Medulla oblongata (tissue), 1 donor: Measurements from ENCODE around the gene CAVIN2.
"Not testable (repeated sequence)": the region's sequence is repeated elsewhere in the genome, so short reads cannot be mapped to it uniquely, and the experiment has no call there.

Experiments
- DNase-seq: peaks from one replicate; pipeline ENCODE4 v3.0.0-alpha.2; 2015; ENCODE audit errors: extremely low spot score

The CAVIN2 gene

DNA sequence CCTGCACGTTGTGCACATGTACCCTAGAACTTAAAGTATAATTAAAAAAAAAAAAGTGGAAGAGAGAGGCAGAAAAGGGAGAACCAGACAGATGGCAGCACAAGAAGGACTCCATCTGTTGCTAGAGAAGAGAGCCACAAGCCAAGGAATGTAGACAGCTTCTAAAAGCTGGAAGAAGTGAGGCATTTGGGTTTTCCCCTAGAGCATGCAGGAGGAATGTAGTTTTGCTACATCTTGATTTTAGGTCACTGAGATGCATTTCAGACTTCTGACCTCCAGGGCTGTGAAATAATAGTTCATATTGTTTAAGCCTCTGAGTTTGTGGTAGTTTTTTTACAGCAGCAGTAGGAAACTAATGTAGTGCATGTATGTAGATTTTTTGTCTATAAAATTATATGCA lies 46.0 kb downstream of the CAVIN2 start:
- no peak for DNase-seq

DNA sequence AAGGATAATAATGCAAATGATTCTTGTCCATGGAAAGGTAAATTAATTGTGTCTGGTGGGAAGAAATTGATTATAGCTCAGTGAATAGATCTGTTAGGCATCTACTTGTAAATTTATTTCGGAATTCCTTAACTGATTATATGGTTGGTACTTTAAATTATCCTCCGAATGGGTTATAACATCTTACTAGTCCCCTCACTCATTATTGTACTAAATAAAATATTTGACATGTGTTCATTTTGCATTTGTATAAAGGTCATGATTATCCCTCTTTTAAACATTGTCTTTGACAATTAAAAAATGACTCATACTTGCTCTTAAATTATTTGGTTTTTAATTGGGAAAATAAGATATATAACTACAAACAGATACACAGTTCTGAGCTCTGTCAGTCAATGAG lies 47.4 kb downstream of the CAVIN2 start:
- no peak for DNase-seq

DNA sequence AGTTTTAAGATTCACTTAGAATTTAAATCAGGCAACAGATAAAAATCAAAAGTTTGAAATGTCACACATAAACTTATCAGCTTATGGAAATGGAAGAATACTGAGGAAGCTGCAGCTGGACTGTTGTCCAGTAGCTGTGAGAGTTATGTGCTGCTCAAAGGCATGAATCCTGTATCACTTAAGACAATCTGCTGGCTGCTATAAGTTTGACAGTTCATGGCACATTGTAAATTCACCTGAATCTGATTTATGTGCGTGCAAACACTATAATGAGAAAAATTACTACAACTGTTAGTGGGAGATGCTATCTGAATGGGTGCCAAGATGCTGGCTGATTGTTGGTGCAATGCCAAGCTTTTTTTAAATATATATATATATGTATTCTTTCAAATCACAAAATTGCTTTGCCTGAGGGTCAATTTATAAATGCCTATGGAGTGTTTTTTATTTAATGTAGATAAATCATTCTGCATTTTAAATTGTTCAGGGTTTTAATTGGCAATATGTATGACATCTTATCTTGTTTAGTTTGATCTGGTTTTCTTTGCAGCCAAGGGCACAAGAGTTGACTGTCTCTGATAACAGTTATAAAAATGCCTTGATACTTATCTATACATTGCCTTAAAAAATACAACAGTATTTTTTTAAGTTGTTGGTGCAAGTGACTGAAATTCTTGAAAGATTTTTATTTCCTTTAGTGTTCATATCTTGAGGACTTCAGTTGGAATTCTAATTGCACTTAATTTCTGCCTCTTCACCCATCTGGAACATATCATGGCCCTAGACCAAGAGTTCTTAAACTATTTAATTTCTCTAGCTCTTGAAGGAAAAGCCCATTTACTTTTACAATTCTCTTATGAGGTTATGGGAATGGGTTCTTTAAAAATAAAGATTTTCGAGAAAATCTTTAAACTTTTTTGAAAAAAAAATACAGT lies 48.7 kb downstream of the CAVIN2 start:
- DNase-seq: no peak

DNA sequence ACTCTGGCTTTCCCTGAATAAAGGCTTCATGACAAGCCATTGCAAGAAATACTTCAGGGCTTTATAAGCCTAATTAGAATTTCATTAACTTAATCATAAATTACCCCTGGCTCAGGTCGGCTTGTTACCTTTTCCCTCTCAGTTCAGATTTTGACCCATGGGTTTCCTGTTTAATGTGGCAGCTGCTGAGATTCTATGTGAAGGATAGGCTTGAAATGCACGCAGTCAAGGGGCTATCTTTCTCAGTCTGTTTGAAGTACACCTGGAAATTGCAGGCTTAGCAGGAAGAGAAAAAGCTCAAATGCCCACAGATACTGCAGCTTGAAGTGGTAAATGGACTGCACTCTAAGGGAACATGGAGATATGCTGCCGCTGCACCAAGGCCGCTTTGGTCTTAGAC lies 49.4 kb downstream of the CAVIN2 start:
- no peak for DNase-seq

DNA sequence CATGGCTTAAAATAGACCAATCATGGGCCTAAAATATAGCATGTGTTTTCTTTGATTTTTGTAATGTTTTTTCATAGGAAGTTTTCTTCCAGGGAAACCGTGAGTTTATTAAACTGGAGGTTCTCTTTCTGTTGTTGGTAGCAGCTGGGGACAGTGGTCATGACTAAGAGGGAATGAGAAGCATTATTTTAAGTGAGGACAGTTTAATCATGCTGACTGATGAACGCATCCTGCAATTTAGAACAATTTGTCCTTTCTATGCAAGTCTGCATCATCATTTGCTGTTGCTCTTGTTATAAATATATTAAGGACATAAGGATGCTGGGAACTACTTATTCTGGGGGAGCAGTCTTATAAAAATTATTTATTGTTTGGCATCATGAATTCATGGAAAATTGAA lies 51.2 kb downstream of the CAVIN2 start:
- no peak for DNase-seq

DNA sequence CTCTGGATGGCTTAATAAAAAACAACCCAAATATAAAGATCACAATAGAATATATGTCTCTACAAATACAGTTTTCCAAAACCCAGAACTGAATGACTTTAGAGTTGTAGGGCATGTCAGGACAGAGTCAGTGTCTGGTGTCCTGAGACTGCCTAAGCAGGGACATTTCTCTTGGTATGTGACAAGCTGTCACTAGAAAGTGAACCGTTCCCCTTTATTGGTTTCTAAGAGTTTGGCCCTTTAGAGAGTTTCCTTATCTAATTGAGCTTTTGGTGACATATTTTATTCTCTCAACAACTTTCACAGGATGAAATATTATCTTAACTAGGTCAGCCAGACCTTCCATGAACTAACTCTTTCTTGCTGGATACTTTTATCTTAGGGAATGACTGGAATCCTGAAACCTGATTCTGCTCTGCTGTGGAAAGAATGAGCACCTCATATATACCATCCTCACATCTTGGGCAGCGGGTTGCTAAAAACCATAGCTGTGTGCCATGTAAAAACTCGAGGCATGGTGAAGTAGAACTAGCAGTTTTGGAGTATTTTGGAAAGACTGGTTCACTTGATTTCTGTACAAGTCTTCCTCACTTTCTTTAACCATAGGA lies 54.8 kb downstream of the CAVIN2 start:
- no peak for DNase-seq

DNA sequence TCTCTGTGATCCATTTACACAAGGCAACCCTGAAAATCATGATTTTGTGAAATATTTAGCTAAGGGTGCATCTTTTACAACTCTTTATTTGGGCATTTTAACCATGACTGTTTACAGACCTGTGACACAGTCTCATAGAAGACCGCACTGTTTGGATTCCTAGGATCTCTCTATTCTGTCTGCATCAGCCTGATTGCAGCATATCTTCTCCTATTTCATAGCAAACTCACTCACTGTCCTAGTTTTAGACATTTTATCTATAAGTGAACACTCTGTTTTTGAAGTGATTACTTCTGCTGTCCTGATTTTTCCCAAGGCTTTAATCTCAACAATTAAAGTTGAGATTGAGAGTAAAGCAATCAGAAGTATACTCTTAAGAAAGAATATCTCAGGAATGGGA lies 56.2 kb downstream of the CAVIN2 start:
- no peak for DNase-seq

DNA sequence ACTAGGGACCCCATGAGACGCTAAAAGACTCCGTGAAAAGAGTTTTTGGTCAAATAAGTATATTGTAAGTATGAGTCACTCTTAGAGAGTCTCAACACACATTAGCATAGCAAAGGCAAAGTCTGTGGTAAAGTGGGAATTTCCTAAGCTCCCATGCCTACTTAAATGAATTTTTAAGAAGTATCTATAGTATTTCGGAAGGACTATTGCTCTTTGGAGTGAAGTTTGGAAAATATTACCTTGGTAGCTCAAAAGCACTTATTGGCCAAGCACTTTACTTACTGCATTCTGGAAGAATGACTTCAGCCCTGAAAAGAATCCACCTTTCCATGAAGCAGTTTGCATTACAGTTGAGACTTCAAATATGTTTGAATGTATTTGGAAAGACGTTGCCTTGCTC lies 57.1 kb downstream of the CAVIN2 start:
- no peak for DNase-seq

DNA sequence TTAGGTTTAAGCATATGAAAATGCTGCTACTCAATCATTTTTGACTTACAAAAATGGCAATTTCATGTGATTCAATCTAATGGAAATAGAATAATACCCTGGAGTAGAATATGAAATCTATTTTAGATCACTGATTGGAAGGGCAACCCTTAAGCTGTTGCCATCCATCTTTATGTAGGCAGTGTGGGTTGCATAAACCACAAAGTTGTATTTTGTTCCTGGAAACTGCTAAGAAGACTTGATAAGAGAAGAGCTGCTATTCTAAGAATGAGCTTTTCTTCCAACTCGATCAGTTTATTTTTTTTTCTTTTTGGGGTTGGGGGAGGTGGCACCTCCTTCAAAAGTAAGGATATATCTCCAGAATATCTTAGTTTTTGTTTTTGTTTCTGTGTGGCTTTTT lies 60.2 kb downstream of the CAVIN2 start:
- no peak for DNase-seq

DNA sequence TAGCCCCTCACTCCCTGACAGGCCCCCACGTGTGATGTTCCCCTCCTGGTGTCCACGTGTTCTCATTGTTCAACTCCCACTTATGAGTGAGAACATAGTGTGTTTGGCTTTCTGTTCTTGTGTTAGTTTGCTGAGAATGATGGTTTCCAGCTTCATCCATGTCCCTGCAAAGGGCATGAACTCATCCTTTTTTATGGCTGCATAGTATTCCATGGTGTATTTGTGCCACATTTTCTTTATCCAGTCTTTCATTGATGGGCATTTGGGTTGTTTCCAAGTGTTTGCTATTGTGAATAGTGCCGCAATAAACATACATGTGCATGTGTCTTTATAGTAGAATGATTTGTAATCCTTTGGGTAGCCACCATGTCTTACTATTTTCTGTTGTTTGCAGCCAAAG lies 61.2 kb downstream of the CAVIN2 start:
- DNase-seq: not testable (repeated sequence)
